Jurkat, Clone E6-1 (cell line): ENCODE data around the gene PARP14. TPM values are rescaled to one million over a fixed set of nuclear protein-coding genes. Genes with fewer than 3 reads are reported as not detected.
"Not testable (repeated sequence)": the region's sequence is repeated elsewhere in the genome, so short reads cannot be mapped to it uniquely, and the experiment has no call there.

ENCODE experiments used
- DNase-seq: peaks from one replicate; pipeline ENCODE4 v3.0.0-alpha.2; 2011; ENCODE audit warnings: low read depth, low spot score
- H3K4me3 ChIP-seq: 2 replicates; pipeline ENCODE4 v1.5.1; 2011; ENCODE audit warnings: mild to moderate bottlenecking, low read length, control low read depth, moderate library complexity
- polyA plus RNA-seq: library from polyadenylated mRNA; unstranded; fragments of >200 nt; gene quantifications from one replicate; pipeline ENCODE4 v1.2.1, GENCODE V29; 2012; ENCODE audit warnings: missing spikeins; ENCODE audit not compliant: insufficient read length, insufficient read depth

PARP14 gene
- polyA plus RNA-seq = 7.3 TPM

DNA sequence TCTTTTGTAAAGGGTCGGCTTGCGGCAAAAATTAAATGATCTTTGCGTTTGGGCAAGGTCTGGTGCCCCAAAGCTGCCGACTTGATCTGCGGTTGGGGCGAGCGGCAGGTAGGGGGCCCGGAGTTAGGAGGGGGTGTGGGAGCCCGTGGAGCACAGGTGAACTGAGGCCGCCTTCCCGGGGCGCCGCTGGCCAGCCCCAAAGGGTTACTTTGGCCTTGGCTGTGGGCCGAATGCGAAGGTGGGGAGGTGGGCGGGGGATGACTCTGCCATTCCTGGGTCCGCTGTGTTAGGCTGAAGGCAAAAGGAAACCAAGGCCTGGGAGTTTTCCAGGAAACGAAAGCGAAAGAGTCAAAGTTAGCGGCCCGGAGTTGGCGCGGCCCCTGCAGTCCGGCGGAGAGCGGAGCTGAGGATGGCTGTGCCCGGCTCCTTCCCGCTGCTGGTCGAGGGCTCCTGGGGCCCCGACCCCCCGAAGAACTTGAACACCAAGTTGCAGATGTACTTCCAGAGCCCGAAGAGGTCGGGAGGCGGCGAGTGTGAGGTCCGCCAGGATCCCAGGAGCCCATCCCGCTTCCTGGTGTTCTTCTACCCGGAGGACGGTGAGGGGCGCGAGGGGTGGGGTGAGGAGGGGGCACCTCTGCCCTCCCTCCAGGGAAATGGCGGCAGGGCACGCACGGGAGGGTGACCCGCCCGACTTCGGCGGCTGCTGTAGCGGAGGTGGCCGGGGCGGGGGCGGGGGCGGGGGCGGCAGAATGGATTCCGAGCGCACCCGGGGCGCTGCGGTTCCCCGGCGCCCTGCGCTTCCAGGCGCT, at the start of gene PARP14:
PARP14 (plus strand) TSS at position 365 of the 809 bp plus-strand sequence; CDS start at position 410, 45 bp downstream.
- peak; percentile 35 for DNase-seq
- peak within 1 kb of the TSS; percentile 75 for H3K4me3 ChIP-seq

DNA sequence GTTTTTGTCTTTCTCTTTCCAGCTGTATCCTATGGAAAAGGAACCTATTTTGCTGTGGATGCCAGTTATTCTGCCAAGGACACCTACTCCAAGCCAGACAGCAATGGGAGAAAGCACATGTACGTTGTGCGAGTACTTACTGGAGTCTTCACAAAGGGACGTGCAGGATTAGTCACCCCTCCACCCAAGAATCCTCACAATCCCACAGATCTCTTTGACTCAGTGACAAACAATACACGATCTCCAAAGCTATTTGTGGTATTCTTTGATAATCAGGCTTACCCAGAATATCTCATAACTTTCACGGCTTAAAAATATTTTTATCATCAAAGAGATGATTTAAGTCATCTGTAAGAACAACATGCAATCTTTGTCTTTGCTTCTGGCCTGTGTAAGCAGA, 44.9 kb upstream of the PARP14 start:
- H3K4me3 ChIP-seq = no peak overlapping the region
- DNase-seq = no peak

DNA sequence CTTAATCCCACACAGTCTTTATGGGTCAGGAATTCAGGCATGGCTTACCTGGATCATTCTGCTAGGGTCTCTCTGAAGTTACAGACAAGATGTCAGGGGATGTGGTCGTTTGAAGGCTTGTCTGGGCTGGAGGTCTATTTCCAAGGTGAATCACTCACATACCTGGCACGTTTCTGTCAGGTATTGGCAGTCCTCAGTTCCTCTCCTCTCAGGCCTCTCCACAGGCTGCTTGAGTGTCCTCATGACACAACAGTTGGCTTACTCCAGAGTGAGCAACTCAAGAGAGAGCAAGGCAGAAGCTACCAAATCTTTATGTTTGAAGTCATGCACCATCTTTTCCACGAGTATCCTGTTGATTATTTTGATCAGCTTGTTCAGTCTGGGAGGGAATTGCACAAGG, 43.9 kb upstream of the PARP14 start:
- H3K4me3 ChIP-seq = no peak overlapping the region
- no peak for DNase-seq

GRCh38 chr3:122640437-122640999, 40.1 kb upstream of the PARP14 start:
- H3K4me3 ChIP-seq = no peak overlapping the region

DNA sequence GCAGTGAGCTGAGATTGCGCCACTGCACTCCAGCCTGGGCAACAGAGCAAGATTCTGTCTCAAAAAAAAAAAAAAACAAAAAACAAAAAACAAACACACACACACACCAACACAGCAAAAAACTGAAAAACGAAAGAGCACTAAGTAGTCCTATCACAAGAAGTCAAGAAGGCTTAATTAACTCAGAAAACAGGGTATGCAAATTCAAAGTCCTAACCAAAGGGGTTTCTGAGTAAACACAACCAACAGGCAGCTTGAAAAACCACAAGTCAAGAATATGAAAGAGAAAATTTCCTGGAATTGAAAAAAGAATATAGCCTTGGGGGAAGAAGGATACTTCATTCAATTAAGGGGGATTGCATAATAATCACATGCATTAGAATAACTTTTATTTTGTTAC, 37.7 kb upstream of the PARP14 start:
- no peak overlapping the region for H3K4me3 ChIP-seq
- DNase-seq = no peak

More at GRCh38 chr3:122640437-122640999, 40.1 kb upstream of the PARP14 start:
- DNase-seq = no peak

DNA sequence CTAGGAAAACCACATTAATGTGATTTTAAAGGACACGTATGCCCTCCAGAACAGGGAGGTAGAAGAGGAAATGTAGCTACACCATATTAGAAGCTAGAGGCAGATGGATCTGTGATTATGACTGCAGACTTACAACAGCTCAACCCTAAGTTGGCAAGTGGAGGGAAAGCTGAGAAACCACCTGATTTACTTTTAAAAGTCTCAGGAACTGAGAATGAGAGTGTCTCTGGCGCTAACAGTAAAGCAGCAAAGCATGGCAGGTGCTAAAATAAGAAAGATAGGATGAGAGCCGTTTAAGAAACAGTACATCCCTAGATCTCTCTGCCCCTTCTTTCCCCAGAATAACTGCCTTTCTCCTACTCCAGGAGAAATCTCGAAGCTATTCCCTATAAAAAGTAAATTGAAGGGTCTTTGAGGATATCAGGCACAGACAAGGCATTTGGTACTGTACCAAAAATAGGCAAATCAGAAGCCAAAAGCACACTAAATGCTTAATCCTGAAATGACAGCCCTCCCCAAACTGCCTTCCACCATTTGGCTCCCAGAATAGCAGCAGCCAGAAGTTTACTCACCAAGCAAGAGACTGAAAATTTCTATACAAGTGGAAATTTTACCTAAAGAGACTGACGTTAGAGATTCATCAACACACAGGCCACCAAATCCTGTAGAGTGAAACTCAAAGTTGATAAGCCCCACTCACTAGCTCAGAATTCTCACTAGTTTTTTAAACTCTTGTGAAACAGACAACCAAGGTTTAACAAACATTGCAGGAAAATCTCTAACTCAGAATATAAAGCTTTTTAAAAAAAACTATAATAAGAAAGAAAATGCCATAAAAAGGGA, 34.3 kb upstream of the PARP14 start:
- DNase-seq = peak; percentile 30
- H3K4me3 ChIP-seq = peak overlapping the region; percentile 30

GRCh38 chr3:122651233-122651907, 29.3 kb upstream of the PARP14 start:
- not testable (repeated sequence) for H3K4me3 ChIP-seq
- DNase-seq = peak; percentile 9

DNA sequence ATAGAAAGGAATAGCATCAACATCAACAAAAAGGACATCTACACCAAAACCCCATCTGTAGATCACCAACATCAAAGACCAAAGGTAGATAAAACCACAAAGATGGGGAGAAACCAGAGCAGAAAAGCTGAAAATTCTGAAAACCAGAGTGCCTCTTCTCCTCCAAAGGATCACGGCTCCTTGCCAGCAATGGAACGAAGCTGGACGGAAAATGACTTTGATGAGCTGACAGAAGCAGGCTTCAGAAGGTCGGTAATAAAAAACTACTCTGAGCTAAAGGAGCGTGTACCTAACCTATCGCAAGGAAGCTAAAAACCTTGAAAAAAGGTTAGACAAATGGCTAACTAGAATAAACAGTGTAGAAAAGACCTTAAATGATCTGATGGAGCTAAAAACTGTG, 28.7 kb upstream of the PARP14 start:
- H3K4me3 ChIP-seq, DNase-seq: not testable (repeated sequence)

DNA sequence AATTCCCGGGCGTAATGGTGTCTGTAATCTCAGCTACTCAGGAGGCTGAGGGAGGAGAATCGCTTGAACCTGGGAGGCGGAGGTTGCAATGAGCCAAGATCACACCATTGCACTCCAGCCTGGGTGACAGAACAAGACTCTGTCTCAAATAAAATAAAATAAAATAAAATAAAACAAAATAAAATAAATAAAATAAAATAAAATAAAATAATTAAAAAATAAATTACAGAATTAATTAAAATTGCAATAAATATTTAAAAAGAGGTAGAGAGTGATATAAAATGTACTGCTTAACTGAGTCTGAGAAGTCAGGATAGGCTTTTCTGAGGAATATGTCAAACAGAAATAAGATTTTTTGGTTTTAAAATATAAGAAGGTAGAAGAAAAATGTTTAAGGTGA, 22.3 kb upstream of the PARP14 start:
- DNase-seq = not testable (repeated sequence)

GRCh38 chr3:122660297-122660974, 20.2 kb upstream of the PARP14 start:
- H3K4me3 ChIP-seq = no peak overlapping the region
- DNase-seq = no peak

More for the DNA sequence above, 22.3 kb upstream of the PARP14 start:
- not testable (repeated sequence) for H3K4me3 ChIP-seq

DNA sequence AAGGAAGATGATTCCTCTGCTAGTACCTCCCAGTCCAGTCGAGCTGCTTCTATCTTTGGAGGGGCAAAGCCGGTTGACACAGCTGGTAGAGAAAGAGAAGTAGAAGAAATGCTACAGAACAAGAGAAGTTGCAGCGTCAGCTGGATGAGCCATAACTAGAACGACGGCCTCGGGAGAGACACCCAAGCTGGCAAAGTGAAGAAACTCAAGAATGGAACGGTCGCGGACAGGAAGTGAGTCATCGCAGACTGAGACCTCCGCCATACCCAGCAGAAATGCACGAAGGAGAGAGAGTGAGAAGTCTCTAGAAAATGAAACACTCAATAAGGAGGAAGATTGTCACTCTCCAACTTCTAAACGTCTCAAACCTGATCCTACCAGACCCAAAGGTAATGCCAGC, 19.0 kb upstream of the PARP14 start:
- DNase-seq = no peak
- no peak overlapping the region for H3K4me3 ChIP-seq

GRCh38 chr3:122662505-122662904, 18.1 kb upstream of the PARP14 start:
- no peak for DNase-seq
- H3K4me3 ChIP-seq = no peak overlapping the region

- H3K4me3 ChIP-seq = no peak overlapping the region
- no peak for DNase-seq
Measured at GRCh38 chr3:122665226-122665786, 15.3 kb upstream of the PARP14 start.

DNA sequence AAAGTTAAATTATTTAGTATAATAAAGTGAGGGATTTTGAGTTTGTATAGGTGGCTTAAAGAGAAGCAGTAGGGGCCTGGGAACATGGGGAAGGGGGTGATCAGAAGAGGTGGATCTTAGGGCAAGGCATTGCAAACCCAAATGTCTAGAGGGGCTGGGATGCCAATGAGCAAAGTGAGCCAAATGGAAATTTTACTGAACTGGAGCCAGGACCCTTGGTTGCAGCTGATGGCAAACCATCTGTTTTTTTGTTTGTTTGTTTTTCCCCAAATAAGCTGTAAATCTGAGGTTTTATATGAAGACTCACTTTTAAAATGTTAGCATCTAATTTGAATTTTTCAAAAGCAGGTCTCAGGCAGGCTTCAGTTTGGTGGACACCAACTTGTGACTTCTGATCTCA, 14.8 kb upstream of the PARP14 start:
- DNase-seq = no peak
- H3K4me3 ChIP-seq = no peak overlapping the region

DNA sequence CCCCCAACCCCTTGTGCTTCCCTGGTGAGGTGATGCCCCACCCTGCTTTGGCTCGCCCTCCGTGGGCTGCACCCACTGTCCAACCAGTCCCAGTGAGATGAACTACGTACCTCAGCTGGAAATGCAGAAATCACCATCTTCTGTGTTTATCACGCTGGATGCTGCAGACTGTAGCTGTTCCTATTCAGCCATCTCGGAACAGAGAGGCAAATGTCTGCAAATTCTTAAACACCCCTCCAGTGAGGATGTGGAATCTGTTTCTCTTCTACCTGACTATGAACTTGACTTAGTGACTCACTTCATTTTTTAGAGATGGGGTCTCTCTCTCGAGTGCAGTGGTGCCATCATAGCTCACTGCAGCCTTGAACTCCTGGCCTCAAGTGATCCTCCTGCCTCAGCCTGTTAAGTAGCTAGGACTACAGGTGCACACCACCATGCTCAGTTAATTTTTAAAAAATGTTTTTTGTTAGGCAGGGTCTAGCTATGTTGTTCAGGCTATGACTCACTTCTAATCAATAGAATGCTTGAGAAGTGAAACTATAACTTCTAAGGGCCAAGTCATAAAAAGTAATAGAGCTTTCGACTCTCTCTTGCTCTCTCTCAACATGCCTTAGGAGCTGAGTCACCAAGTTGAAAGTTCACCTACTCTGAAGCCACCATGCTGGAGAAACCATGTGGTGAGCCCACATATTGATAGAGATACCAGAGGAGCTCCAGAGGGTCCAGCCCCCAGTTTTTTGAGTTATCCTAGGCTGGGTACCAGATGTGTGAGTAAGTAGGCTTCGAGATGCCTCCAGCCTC, 11.5 kb upstream of the PARP14 start:
- no peak overlapping the region for H3K4me3 ChIP-seq
- no peak for DNase-seq

- H3K4me3 ChIP-seq = no peak overlapping the region
- no peak for DNase-seq
Measured at GRCh38 chr3:122671553-122671952, 9.1 kb upstream of the PARP14 start.

- H3K4me3 ChIP-seq = no peak overlapping the region
- DNase-seq = no peak
Measured at GRCh38 chr3:122674339-122674738, 6.3 kb upstream of the PARP14 start.

GRCh38 chr3:122676759-122677158, 3.9 kb upstream of the PARP14 start:
- no peak overlapping the region for H3K4me3 ChIP-seq
- DNase-seq = no peak
